GM19025 (cell line): ENCODE results near the gene FBXO40.

Source experiments
- ATAC-seq: cut with Tn5 transposase; IDR thresholded peaks from one replicate; pipeline ENCODE4 v1.9.1; 2021; ENCODE audit warnings: mild to moderate bottlenecking, low read depth, moderate library complexity; ENCODE audit not compliant: unreplicated experiment

The FBXO40 gene

GRCh38 chr3:121619691-121620090 is 26.5 kb downstream of the FBXO40 start:
- ATAC-seq: no peak

GRCh38 chr3:121621491-121621890 is 28.3 kb downstream of the FBXO40 start:
- no peak for ATAC-seq

GRCh38 chr3:121624147-121624899 is 31.1 kb downstream of the FBXO40 start:
- no peak for ATAC-seq

- no peak for ATAC-seq
These were observed 33.3 kb downstream of the FBXO40 start for GRCh38 chr3:121626495-121626894.

GRCh38 chr3:121627211-121627610 is 34.0 kb downstream of the FBXO40 start:
- ATAC-seq: no peak

- no peak for ATAC-seq
These were observed 34.4 kb downstream of the FBXO40 start for GRCh38 chr3:121627622-121628021.

- no peak for ATAC-seq
These were observed 36.4 kb downstream of the FBXO40 start for GRCh38 chr3:121629601-121630000.

GRCh38 chr3:121630355-121630754 is 37.2 kb downstream of the FBXO40 start:
- no peak for ATAC-seq

- no peak for ATAC-seq
These were observed 44.7 kb downstream of the FBXO40 start for GRCh38 chr3:121637922-121638321.

GRCh38 chr3:121641127-121641526 is 47.9 kb downstream of the FBXO40 start:
- no peak for ATAC-seq

- no peak for ATAC-seq
These were observed 49.6 kb downstream of the FBXO40 start for GRCh38 chr3:121642601-121643314.

- no peak for ATAC-seq
These were observed 51.9 kb downstream of the FBXO40 start for GRCh38 chr3:121645054-121645453.

GRCh38 chr3:121648219-121648958 is 55.2 kb downstream of the FBXO40 start:
- ATAC-seq: no peak

GRCh38 chr3:121649645-121650044 is 56.5 kb downstream of the FBXO40 start:
- ATAC-seq: no peak

- no peak for ATAC-seq
These were observed 58.5 kb downstream of the FBXO40 start for GRCh38 chr3:121651684-121652083.

GRCh38 chr3:121654493-121655385 is 61.6 kb downstream of the FBXO40 start:
- peak; percentile 65 for ATAC-seq

- no peak for ATAC-seq
These were observed 65.7 kb downstream of the FBXO40 start for GRCh38 chr3:121658716-121659435.

GRCh38 chr3:121659586-121659985 is 66.4 kb downstream of the FBXO40 start:
- ATAC-seq: no peak

- peak; percentile 80 for ATAC-seq
These were observed 67.4 kb downstream of the FBXO40 start, which contains the start of gene HCLS1 for GRCh38 chr3:121660356-121661171. TSS of gene HCLS1 (minus strand) at chr3:121660903. CDS start at chr3:121658347, 2,556 bp downstream.
